GM12878 (cell line): ENCODE data around the gene CAPRIN2. TPM values are rescaled to one million over a fixed set of nuclear protein-coding genes. Genes with fewer than 3 reads are reported as not detected.
A peak's percentile ranks its signal among the peaks of the same experiment; 100 is the strongest.

Experiments
- CEBPZ ChIP-seq: fragments of 150-350 bp; IDR thresholded peaks from 2 replicates; pipeline ENCODE4 v1.6.1; 2016; ENCODE audit warnings: low read depth, low read length
- CREB1 ChIP-seq: IDR thresholded peaks from 2 replicates; pipeline ENCODE4 v1.6.1; 2012; ENCODE audit warnings: low read depth, mild to moderate bottlenecking, inconsistent platforms
- CTCF ChIP-seq, 3 experiments: IDR thresholded peaks in 2 of 3; conservative IDR thresholded peaks in 1 of 3; 2 replicates each; pipeline ENCODE4 v1.5.1; 2011; ENCODE audit warnings: low read depth in 3 of 3, low read length in 3 of 3, mild to moderate bottlenecking in 3 of 3, control low read depth in 2 of 3, moderate library complexity in 2 of 3, inconsistent platforms in 1 of 3, mixed read lengths in 1 of 3; ENCODE audit not compliant: control insufficient read depth in 2 of 3, insufficient read depth in 1 of 3; ENCODE audit errors: extremely low read depth in 1 of 3
- DPF2 ChIP-seq: fragments of 450-650 bp; IDR thresholded peaks from 2 replicates; pipeline ENCODE4 v1.6.1; 2017; ENCODE audit warnings: mild to moderate bottlenecking
- EGR1 ChIP-seq, 2 experiments: IDR thresholded peaks; 1 replicate in 1 of 2; 2 replicates in 1 of 2; pipeline ENCODE4 v1.6.1; 2011 to 2012; ENCODE audit warnings: low read depth in 2 of 2, low read length in 2 of 2, borderline replicate concordance in 1 of 2, mild to moderate bottlenecking in 1 of 2, moderate library complexity in 1 of 2
- FOXK2 ChIP-seq: fragments of 450-650 bp; IDR thresholded peaks from 2 replicates; pipeline ENCODE4 v1.6.1; 2017; ENCODE audit warnings: mild to moderate bottlenecking, moderate library complexity
- GATAD2B ChIP-seq: fragments of 450-650 bp; conservative IDR thresholded peaks from 2 replicates; pipeline ENCODE4 v1.6.1; 2017; ENCODE audit warnings: low read depth, mild to moderate bottlenecking, moderate library complexity
- KAT2A ChIP-seq: conservative IDR thresholded peaks from 2 replicates; pipeline ENCODE4 v1.6.1; 2011; ENCODE audit warnings: low read depth, low read length; ENCODE audit not compliant: control insufficient read depth
- LARP7 ChIP-seq: fragments of 450-650 bp; IDR thresholded peaks from 2 replicates; pipeline ENCODE4 v1.6.1; 2017; ENCODE audit warnings: mild to moderate bottlenecking
- MYB ChIP-seq: fragments of 150-350 bp; IDR thresholded peaks from 2 replicates; pipeline ENCODE4 v1.6.1; 2014; ENCODE audit warnings: mild to moderate bottlenecking, low read depth, low read length, borderline replicate concordance
- RFX5 ChIP-seq: IDR thresholded peaks from 2 replicates; pipeline ENCODE4 v1.6.1; 2011; ENCODE audit warnings: low read depth, low read length, improper control_type of control experiment
- SMARCA5 ChIP-seq: fragments of 450-650 bp; IDR thresholded peaks from 2 replicates; pipeline ENCODE4 v1.6.1; 2017; ENCODE audit warnings: mild to moderate bottlenecking
- SUPT20H ChIP-seq: IDR thresholded peaks from 2 replicates; pipeline ENCODE4 v1.6.1; 2011; ENCODE audit warnings: low read depth, mild to moderate bottlenecking, low read length, moderate library complexity, borderline replicate concordance; ENCODE audit not compliant: control insufficient read depth
- WRNIP1 ChIP-seq: IDR thresholded peaks from 2 replicates; pipeline ENCODE4 v1.6.1; 2011; ENCODE audit warnings: low read depth, low read length, improper control_type of control experiment, borderline replicate concordance
- ZNF217 ChIP-seq: fragments of 450-650 bp; IDR thresholded peaks from 2 replicates; pipeline ENCODE4 v1.6.1; 2017; ENCODE audit warnings: antibody characterized with exemption, mild to moderate bottlenecking
- polyA plus RNA-seq, 11 experiments: library from polyadenylated mRNA; depleted of rRNA in 4 of 11; unstranded in 6 of 11; stranded (reverse) in 5 of 11; fragments of >200 nt; fragmentation: Nextera tagmentation in 4 of 11; fragmentation: Illumina TruSeq in 1 of 11; extraction: Ambion mirVana in 4 of 11; extraction: Trizol in 1 of 11; gene quantifications; 1 replicate in 1 of 11; 2 replicates in 10 of 11; pipeline versions ENCODE4 v1.2.1 to v1.2.3, GENCODE V29; 2011 to 2016; ENCODE audit warnings: inconsistent platforms in 2 of 11, missing spikeins in 2 of 11, low read depth in 1 of 11
- total RNA-seq, 4 experiments: library from RNA; depleted of rRNA in 3 of 4; stranded (reverse); fragments of >200 nt in 3 of 4; fragmentation: Illumina TruSeq in 1 of 4; extraction: Trizol in 1 of 4; gene quantifications; 2 replicates each; pipeline versions ENCODE4 v1.2.1 to v1.2.3, GENCODE V29; 2013 to 2021
- TF ChIP-seq, protein P1 (sequence below): fragments of 450-650 bp; IDR thresholded peaks from 2 replicates; pipeline ENCODE4 v1.6.1; 2017; ENCODE audit warnings: mild to moderate bottlenecking, moderate library complexity
- TF ChIP-seq, protein P2 (sequence below): fragments of 450-650 bp; IDR thresholded peaks from 2 replicates; pipeline ENCODE4 v1.6.1; 2014; ENCODE audit warnings: mild to moderate bottlenecking
- TF ChIP-seq, protein P3 (sequence below): IDR thresholded peaks from 2 replicates; pipeline ENCODE4 v1.6.1; 2012; ENCODE audit warnings: low read depth, low read length, improper control_type of control experiment

The CAPRIN2 gene
- total and polyA plus RNA-seq, 10 of the 15 experiments (the other 5 are each of a cell fraction or from before 2014, with no cell fraction given), result 1.2 to 13.6 (median 8.2) TPM

- TF ChIP-seq, protein P1, sequence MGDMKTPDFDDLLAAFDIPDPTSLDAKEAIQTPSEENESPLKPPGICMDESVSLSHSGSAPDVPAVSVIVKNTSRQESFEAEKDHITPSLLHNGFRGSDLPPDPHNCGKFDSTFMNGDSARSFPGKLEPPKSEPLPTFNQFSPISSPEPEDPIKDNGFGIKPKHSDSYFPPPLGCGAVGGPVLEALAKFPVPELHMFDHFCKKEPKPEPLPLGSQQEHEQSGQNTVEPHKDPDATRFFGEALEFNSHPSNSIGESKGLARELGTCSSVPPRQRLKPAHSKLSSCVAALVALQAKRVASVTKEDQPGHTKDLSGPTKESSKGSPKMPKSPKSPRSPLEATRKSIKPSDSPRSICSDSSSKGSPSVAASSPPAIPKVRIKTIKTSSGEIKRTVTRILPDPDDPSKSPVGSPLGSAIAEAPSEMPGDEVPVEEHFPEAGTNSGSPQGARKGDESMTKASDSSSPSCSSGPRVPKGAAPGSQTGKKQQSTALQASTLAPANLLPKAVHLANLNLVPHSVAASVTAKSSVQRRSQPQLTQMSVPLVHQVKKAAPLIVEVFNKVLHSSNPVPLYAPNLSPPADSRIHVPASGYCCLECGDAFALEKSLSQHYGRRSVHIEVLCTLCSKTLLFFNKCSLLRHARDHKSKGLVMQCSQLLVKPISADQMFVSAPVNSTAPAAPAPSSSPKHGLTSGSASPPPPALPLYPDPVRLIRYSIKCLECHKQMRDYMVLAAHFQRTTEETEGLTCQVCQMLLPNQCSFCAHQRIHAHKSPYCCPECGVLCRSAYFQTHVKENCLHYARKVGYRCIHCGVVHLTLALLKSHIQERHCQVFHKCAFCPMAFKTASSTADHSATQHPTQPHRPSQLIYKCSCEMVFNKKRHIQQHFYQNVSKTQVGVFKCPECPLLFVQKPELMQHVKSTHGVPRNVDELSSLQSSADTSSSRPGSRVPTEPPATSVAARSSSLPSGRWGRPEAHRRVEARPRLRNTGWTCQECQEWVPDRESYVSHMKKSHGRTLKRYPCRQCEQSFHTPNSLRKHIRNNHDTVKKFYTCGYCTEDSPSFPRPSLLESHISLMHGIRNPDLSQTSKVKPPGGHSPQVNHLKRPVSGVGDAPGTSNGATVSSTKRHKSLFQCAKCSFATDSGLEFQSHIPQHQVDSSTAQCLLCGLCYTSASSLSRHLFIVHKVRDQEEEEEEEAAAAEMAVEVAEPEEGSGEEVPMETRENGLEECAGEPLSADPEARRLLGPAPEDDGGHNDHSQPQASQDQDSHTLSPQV, result no peak
- no peak for TF ChIP-seq SMARCA5
- TF ChIP-seq KAT2A, result no peak
- TF ChIP-seq RFX5, result no peak
- TF ChIP-seq CREB1, result peak; percentile 18; the same call in 1 of the 2 replicates
- TF ChIP-seq, protein P2, sequence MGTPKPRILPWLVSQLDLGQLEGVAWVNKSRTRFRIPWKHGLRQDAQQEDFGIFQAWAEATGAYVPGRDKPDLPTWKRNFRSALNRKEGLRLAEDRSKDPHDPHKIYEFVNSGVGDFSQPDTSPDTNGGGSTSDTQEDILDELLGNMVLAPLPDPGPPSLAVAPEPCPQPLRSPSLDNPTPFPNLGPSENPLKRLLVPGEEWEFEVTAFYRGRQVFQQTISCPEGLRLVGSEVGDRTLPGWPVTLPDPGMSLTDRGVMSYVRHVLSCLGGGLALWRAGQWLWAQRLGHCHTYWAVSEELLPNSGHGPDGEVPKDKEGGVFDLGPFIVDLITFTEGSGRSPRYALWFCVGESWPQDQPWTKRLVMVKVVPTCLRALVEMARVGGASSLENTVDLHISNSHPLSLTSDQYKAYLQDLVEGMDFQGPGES, result no peak
- no peak for TF ChIP-seq WRNIP1
- no peak for TF ChIP-seq FOXK2
- no peak for TF ChIP-seq SUPT20H
- TF ChIP-seq ZNF217, result peak; percentile 38; the same call in 1 of the 2 replicates
- TF ChIP-seq, protein P3, sequence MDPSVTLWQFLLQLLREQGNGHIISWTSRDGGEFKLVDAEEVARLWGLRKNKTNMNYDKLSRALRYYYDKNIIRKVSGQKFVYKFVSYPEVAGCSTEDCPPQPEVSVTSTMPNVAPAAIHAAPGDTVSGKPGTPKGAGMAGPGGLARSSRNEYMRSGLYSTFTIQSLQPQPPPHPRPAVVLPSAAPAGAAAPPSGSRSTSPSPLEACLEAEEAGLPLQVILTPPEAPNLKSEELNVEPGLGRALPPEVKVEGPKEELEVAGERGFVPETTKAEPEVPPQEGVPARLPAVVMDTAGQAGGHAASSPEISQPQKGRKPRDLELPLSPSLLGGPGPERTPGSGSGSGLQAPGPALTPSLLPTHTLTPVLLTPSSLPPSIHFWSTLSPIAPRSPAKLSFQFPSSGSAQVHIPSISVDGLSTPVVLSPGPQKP, result peak; percentile 75
- peak in 2 of 3 experiments; percentile 11 to 46; a peak in 3 of 6 replicates for TF ChIP-seq CTCF (IDR thresholded peaks at IDR 0.05 in 2 of 3, conservative IDR thresholded peaks at IDR 0.05 in 1 of 3; ENCODE audit: control insufficient read depth in 2 of 3, extremely low read depth in 1 of 3, insufficient read depth in 1 of 3, low read depth in 3 of 3, low read length in 3 of 3)
- TF ChIP-seq EGR1 (IDR thresholded peaks at IDR 0.05; ENCODE audit: borderline replicate concordance in 1 of 2, low read depth in 2 of 2, low read length in 2 of 2), result peak in 1 of 2 experiments; percentile 38; a peak in 1 of 3 replicates
- TF ChIP-seq CEBPZ, result no peak
- TF ChIP-seq GATAD2B, result peak; percentile 67; the same call in 1 of the 2 replicates
- TF ChIP-seq LARP7, result peak; percentile 58; the same call in 1 of the 2 replicates
- TF ChIP-seq MYB, result no peak
- peak; percentile 54; the same call in 1 of the 2 replicates for TF ChIP-seq DPF2
Observed at GRCh38 chr12:30754750-30755394, at the start of gene CAPRIN2 (continued).
